Measurements from ENCODE around the gene FYN.

FYN gene

GRCh38 chr6:111803371-111803770, 69.9 kb downstream of the FYN start:
- FAIRE-seq (no peak), DNase-seq (ENCODE audit: insufficient read length) (no peak)
- TF ChIP-seq TAF1 (IDR thresholded peaks at IDR 0.05; ENCODE audit: borderline replicate concordance, low read depth, low read length) (no peak), POLR2AphosphoS5 (IDR thresholded peaks at IDR 0.05; ENCODE audit: low read depth, low read length) (no peak), POLR2A (IDR thresholded peaks at IDR 0.05; ENCODE audit: low read depth, low read length) (no peak)

DNA sequence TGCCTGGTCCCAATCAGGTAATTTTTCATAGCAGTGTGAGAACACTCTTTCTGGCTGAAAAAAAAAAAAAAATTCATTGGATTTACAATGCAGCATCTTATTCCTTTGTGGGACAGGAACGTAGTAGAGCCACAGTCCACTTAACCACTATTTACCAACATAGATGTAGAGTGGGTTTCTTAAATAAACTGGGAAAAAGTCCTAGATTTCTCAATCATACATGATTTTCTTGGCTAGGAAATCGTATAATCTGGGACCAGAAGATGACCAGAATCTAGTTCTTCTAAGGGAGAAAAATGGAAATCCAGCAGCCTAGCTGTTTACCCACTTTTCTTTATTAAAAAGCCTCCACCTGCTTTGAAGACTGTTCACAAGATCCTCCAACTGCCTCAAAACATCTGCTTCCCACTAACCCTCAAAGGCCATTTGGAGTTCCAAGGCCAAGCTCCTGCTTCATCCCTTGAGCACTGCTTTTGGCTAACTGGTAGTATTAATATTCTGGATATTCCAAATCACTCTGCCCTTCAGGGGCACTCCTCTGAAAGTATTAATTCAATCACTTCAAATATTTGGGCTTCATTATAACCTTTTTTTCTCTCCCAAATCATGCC, 70.4 kb downstream of the FYN start:
- DNase-seq (ENCODE audit: insufficient read length) (no peak), FAIRE-seq (no peak)
- TF ChIP-seq POLR2AphosphoS5 (IDR thresholded peaks at IDR 0.05; ENCODE audit: low read depth, low read length) = no peak
- no peak for TF ChIP-seq POLR2A (IDR thresholded peaks at IDR 0.05; ENCODE audit: low read depth, low read length)
- no peak for TF ChIP-seq TAF1 (IDR thresholded peaks at IDR 0.05; ENCODE audit: borderline replicate concordance, low read depth, low read length)

GRCh38 chr6:111802015-111802414, 71.2 kb downstream of the FYN start:
- FAIRE-seq (no peak), DNase-seq (ENCODE audit: insufficient read length) (no peak)
- TF ChIP-seq POLR2A (IDR thresholded peaks at IDR 0.05; ENCODE audit: low read depth, low read length) (no peak), POLR2AphosphoS5 (IDR thresholded peaks at IDR 0.05; ENCODE audit: low read depth, low read length) (no peak), TAF1 (IDR thresholded peaks at IDR 0.05; ENCODE audit: borderline replicate concordance, low read depth, low read length) (no peak)

GRCh38 chr6:111800821-111801220, 72.4 kb downstream of the FYN start:
- DNase-seq (ENCODE audit: insufficient read length) (no peak), FAIRE-seq (no peak)
- no peak for TF ChIP-seq POLR2A (IDR thresholded peaks at IDR 0.05; ENCODE audit: low read depth, low read length)
- TF ChIP-seq TAF1 (IDR thresholded peaks at IDR 0.05; ENCODE audit: borderline replicate concordance, low read depth, low read length) = no peak
- TF ChIP-seq POLR2AphosphoS5 (IDR thresholded peaks at IDR 0.05; ENCODE audit: low read depth, low read length) = no peak

GRCh38 chr6:111800259-111800765, 72.9 kb downstream of the FYN start:
- FAIRE-seq (no peak), DNase-seq (ENCODE audit: insufficient read length) (no peak)
- no peak for TF ChIP-seq TAF1 (IDR thresholded peaks at IDR 0.05; ENCODE audit: borderline replicate concordance, low read depth, low read length)
- no peak for TF ChIP-seq POLR2A (IDR thresholded peaks at IDR 0.05; ENCODE audit: low read depth, low read length)
- TF ChIP-seq POLR2AphosphoS5 (IDR thresholded peaks at IDR 0.05; ENCODE audit: low read depth, low read length) = no peak

GRCh38 chr6:111799576-111800258, 73.5 kb downstream of the FYN start:
- no peak for DNase-seq (ENCODE audit: insufficient read length)
- no peak for FAIRE-seq
- TF ChIP-seq TAF1 (IDR thresholded peaks at IDR 0.05; ENCODE audit: borderline replicate concordance, low read depth, low read length) = no peak
- no peak for TF ChIP-seq POLR2A (IDR thresholded peaks at IDR 0.05; ENCODE audit: low read depth, low read length)
- no peak for TF ChIP-seq POLR2AphosphoS5 (IDR thresholded peaks at IDR 0.05; ENCODE audit: low read depth, low read length)

DNA sequence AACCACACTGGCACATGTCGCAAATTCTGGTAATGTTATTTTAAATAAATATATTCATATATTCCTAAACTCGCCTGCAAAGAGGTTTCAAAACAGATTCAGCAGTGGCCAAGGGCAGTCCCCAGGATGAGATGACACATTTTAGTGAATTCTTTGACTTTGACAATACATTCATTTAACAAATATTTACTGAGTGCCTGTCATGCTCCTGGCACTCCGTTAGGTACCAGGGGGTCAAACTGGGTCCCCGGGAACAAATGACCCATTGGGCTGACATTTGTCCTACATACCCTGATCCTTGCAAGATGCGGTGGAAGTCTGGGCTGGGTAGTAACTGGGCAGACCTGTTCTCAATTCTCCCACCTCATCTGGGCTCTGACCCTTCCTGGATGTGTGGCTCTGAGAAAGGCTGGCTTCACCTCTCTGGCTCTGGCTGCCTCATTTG, 74.9 kb downstream of the FYN start:
- DNase-seq (ENCODE audit: insufficient read length) (no peak), FAIRE-seq (no peak)
- no peak for TF ChIP-seq POLR2A (IDR thresholded peaks at IDR 0.05; ENCODE audit: low read depth, low read length)
- no peak for TF ChIP-seq TAF1 (IDR thresholded peaks at IDR 0.05; ENCODE audit: borderline replicate concordance, low read depth, low read length)
- no peak for TF ChIP-seq POLR2AphosphoS5 (IDR thresholded peaks at IDR 0.05; ENCODE audit: low read depth, low read length)

GRCh38 chr6:111796310-111796918, 76.8 kb downstream of the FYN start:
- no peak for TF ChIP-seq TAF1 (IDR thresholded peaks at IDR 0.05; ENCODE audit: borderline replicate concordance, low read depth, low read length)
- TF ChIP-seq POLR2A (IDR thresholded peaks at IDR 0.05; ENCODE audit: low read depth, low read length) = no peak
- TF ChIP-seq POLR2AphosphoS5 (IDR thresholded peaks at IDR 0.05; ENCODE audit: low read depth, low read length) = no peak
- no peak for DNase-seq (ENCODE audit: insufficient read length)
- no peak for FAIRE-seq

- TF ChIP-seq POLR2AphosphoS5 (IDR thresholded peaks at IDR 0.05; ENCODE audit: low read depth, low read length) (no peak), TAF1 (IDR thresholded peaks at IDR 0.05; ENCODE audit: borderline replicate concordance, low read depth, low read length) (no peak), POLR2A (IDR thresholded peaks at IDR 0.05; ENCODE audit: low read depth, low read length) (no peak)
- FAIRE-seq (no peak), DNase-seq (ENCODE audit: insufficient read length) (no peak)
Observed at GRCh38 chr6:111795558-111795957, 77.7 kb downstream of the FYN start.

DNA sequence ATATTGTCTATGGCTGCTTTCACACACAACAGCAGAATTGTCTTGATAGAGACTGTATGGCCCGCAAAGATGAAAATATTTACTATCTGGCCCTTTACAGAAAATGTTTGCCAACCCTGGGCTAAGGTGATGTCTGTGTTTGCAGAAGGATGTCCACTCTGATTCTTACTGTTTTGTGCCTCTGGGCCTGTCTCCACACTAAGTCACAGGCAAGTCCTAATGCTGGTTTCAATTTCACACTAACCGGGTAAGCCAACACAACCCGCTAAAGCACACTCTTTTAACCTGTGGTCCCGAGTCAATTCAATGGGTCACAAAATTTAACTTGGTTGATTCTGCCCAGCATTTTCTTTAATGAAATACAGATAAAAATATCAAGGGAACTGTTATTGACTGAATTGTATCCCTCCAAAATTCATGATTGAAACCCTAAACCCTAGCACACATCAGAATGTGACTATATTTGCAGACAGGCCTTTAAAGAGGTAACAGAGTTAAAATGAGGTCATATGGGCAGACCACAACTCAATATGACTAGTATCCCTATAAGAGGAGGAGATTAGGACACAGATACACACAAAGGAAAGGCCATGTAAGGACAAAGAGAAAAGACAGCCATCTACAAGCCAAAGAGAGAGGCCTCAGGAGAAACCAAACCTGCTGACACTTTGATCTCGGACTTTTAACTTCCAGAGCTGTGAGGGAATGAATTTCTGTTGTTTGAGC, 78.4 kb downstream of the FYN start:
- no peak for FAIRE-seq
- TF ChIP-seq TAF1 (IDR thresholded peaks at IDR 0.05; ENCODE audit: borderline replicate concordance, low read depth, low read length) (no peak), POLR2A (IDR thresholded peaks at IDR 0.05; ENCODE audit: low read depth, low read length) (no peak), POLR2AphosphoS5 (IDR thresholded peaks at IDR 0.05; ENCODE audit: low read depth, low read length) (no peak)
- DNase-seq (ENCODE audit: insufficient read length) = no peak

DNA sequence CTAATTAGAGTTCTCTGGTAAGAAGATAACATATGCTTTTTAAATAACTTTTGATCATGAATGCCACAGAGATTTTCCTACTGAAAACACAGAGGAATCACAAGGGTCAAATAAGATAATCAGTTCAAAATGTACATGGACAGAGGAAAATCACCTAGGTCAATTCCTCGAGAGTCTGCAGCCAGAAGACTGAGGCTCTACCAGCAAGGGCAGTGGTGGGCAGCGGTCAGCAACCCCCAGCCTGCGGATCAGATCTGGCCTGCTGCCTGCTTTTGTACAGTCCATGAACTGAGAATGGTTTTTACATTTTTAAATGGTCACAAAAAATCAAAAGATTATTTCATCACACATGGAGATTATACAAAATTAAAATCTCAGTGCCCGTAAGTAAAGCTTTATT, 79.0 kb downstream of the FYN start:
- TF ChIP-seq POLR2A (IDR thresholded peaks at IDR 0.05; ENCODE audit: low read depth, low read length) = no peak
- no peak for TF ChIP-seq POLR2AphosphoS5 (IDR thresholded peaks at IDR 0.05; ENCODE audit: low read depth, low read length)
- no peak for TF ChIP-seq TAF1 (IDR thresholded peaks at IDR 0.05; ENCODE audit: borderline replicate concordance, low read depth, low read length)
- FAIRE-seq (no peak), DNase-seq (ENCODE audit: insufficient read length) (no peak)
